ENCODE data around the gene BMERB1.
A peak's percentile ranks its signal among the peaks of the same experiment; 100 is the strongest.

The BMERB1 gene

GRCh38 chr16:15492091-15492740 is 57.8 kb downstream of the BMERB1 start:
- H3K4me2 ChIP-seq (ENCODE audit: insufficient read depth, low read length, poor library complexity, severe bottlenecking) = no peak overlapping the region

DNA sequence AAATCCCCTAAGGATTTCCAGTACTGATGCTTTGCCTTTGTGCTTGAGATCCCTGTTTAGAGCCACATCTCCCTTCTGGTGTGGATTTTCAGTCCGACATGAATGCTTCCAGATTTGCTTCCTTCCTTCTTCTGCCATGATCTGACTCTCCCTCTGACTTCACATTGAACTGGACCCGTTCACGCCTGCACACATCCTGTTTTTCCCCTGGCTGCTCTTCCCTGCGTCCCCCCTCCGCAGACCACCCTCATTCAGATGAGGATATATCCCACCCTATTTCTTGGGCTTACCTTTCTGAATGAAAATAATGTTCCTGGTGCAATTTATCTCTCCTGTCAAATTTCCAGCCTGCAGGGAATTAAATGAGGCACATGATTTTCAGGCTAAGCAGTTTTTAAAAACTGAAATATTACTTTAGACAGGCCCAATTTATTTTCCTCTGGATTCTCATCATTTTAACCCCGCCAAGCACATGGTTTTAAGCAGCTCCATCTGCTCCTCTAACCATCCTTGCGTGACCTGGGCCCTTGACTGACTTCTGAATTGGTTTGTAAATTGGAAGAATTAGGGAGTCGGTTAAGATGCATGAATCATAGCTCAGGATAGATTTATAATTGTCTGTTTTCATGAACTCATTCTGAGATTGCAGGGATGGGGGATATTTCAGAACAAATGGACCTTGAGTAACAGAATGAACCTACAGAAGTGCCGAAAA is 59.2 kb downstream of the BMERB1 start:
- no peak overlapping the region for H2BK5ac ChIP-seq (ENCODE audit: low read length)
- H3K4me3 ChIP-seq (ENCODE audit: low read length in 2 of 2) = no peak overlapping the region
- H3K9me3 ChIP-seq (replicated peaks in 1 of 2; ENCODE audit: control insufficient read depth in 2 of 2, insufficient read depth in 1 of 2, low read depth in 1 of 2, low read length in 2 of 2) = peaks cover 0 to 2% of the 10 kb centered on the region in 2 donors
- H4K91ac ChIP-seq (ENCODE audit: low read depth, low read length, poor library complexity) = no peak overlapping the region
- H2BK15ac ChIP-seq (ENCODE audit: low read length) = no peak overlapping the region
- no peak overlapping the region for H3K14ac ChIP-seq (ENCODE audit: low read length)
- peaks cover 1% of the 10 kb centered on the region for H3K79me1 ChIP-seq (ENCODE audit: low read depth, low read length)
- no peak for DNase-seq (ENCODE audit: low spot score)
- no peak overlapping the region for H3K23ac ChIP-seq (ENCODE audit: low read depth, low read length, poor library complexity)
- no peaks in the 10 kb centered on the region for H3K27me3 ChIP-seq (ENCODE audit: control insufficient read depth in 3 of 3, insufficient read depth in 3 of 3, low read depth in 1 of 3, low read length in 3 of 3)
- H3K4ac ChIP-seq (ENCODE audit: low read length) = no peak overlapping the region
- H2AK5ac ChIP-seq (ENCODE audit: low read depth, low read length) = no peak overlapping the region
- H2BK120ac ChIP-seq (ENCODE audit: low read depth, low read length) = no peak overlapping the region
- H3K27ac ChIP-seq (replicated peaks; ENCODE audit: low read length) = no peak overlapping the region
- H2AFZ ChIP-seq (ENCODE audit: low read length) = no peak overlapping the region
- peaks cover 0 to 4% of the 10 kb centered on the region in 2 donors for H3K4me1 ChIP-seq (ENCODE audit: control insufficient read depth in 2 of 2, insufficient read depth in 1 of 2, low read depth in 1 of 2, low read length in 2 of 2)
- no peak overlapping the region for H2BK12ac ChIP-seq (ENCODE audit: low read length)
- no peaks in the 10 kb centered on the region for H3K36me3 ChIP-seq (replicated peaks in 1 of 2; ENCODE audit: control insufficient read depth in 2 of 2, insufficient read depth in 2 of 2, low read length in 2 of 2)
- no CpG with 5 or more reads among the region's 9 CpGs for WGBS, 2 donors (ENCODE audit: extremely low coverage in 2 of 2, insufficient read length in 2 of 2, insufficient replicate concordance in 1 of 2)
- no peak overlapping the region for H4K8ac ChIP-seq (ENCODE audit: low read depth, low read length)
- no peak overlapping the region for H3K4me2 ChIP-seq (ENCODE audit: insufficient read depth, low read length, poor library complexity, severe bottlenecking)
- H3K9ac ChIP-seq (ENCODE audit: low read depth, low read length, poor library complexity) = no peak overlapping the region
- H3K18ac ChIP-seq (ENCODE audit: low read length) = no peak overlapping the region

More at GRCh38 chr16:15492091-15492740, 57.8 kb downstream of the BMERB1 start:
- Histone ChIP-seq H2BK15ac (ENCODE audit: low read length) (no peak overlapping the region), H3K36me3 (replicated peaks in 1 of 2; ENCODE audit: control insufficient read depth in 2 of 2, insufficient read depth in 2 of 2, low read length in 2 of 2) (no peaks in the 10 kb centered on the region), H3K18ac (ENCODE audit: low read length) (no peak overlapping the region), H3K9me3 (replicated peaks in 1 of 2; ENCODE audit: control insufficient read depth in 2 of 2, insufficient read depth in 1 of 2, low read depth in 1 of 2, low read length in 2 of 2) (peaks cover 0 to 2% of the 10 kb centered on the region in 2 donors), H3K79me1 (ENCODE audit: low read depth, low read length) (peaks cover 1% of the 10 kb centered on the region), H3K9ac (ENCODE audit: low read depth, low read length, poor library complexity) (no peak overlapping the region), H4K91ac (ENCODE audit: low read depth, low read length, poor library complexity) (no peak overlapping the region), H3K4ac (ENCODE audit: low read length) (no peak overlapping the region), H2BK120ac (ENCODE audit: low read depth, low read length) (no peak overlapping the region), H4K8ac (ENCODE audit: low read depth, low read length) (no peak overlapping the region), H2BK5ac (ENCODE audit: low read length) (no peak overlapping the region), H2BK12ac (ENCODE audit: low read length) (no peak overlapping the region), H3K27ac (replicated peaks; ENCODE audit: low read length) (no peak overlapping the region), H3K14ac (ENCODE audit: low read length) (no peak overlapping the region), H2AK5ac (ENCODE audit: low read depth, low read length) (no peak overlapping the region), H3K4me3 (ENCODE audit: low read length in 2 of 2) (no peak overlapping the region), H3K27me3 (ENCODE audit: control insufficient read depth in 3 of 3, insufficient read depth in 3 of 3, low read depth in 1 of 3, low read length in 3 of 3) (no peaks in the 10 kb centered on the region), H3K23ac (ENCODE audit: low read depth, low read length, poor library complexity) (no peak overlapping the region), H2AFZ (ENCODE audit: low read length) (no peak overlapping the region), H3K4me1 (ENCODE audit: control insufficient read depth in 2 of 2, insufficient read depth in 1 of 2, low read depth in 1 of 2, low read length in 2 of 2) (peaks cover 0 to 11% of the 10 kb centered on the region in 2 donors)
- DNase-seq (ENCODE audit: low spot score) = no peak
- WGBS, 2 donors (ENCODE audit: extremely low coverage in 2 of 2, insufficient read length in 2 of 2, insufficient replicate concordance in 1 of 2) = no CpG with 5 or more reads among the region's 8 CpGs

GRCh38 chr16:15494236-15494635 is 59.8 kb downstream of the BMERB1 start:
- H3K4me3 ChIP-seq (ENCODE audit: low read length in 2 of 2) = no peak overlapping the region
- no peak overlapping the region for H3K18ac ChIP-seq (ENCODE audit: low read length)
- DNase-seq (ENCODE audit: low spot score) = no peak
- H2AFZ ChIP-seq (ENCODE audit: low read length) = no peak overlapping the region
- no peak overlapping the region for H2BK12ac ChIP-seq (ENCODE audit: low read length)
- H3K79me1 ChIP-seq (ENCODE audit: low read depth, low read length) = peaks cover 1% of the 10 kb centered on the region
- no peak overlapping the region for H2AK5ac ChIP-seq (ENCODE audit: low read depth, low read length)
- no CpG with 5 or more reads among the region's 4 CpGs for WGBS, 2 donors (ENCODE audit: extremely low coverage in 2 of 2, insufficient read length in 2 of 2, insufficient replicate concordance in 1 of 2)
- H2BK5ac ChIP-seq (ENCODE audit: low read length) = no peak overlapping the region
- no peak overlapping the region for H2BK15ac ChIP-seq (ENCODE audit: low read length)
- no peak overlapping the region for H3K9ac ChIP-seq (ENCODE audit: low read depth, low read length, poor library complexity)
- H3K36me3 ChIP-seq (replicated peaks in 1 of 2; ENCODE audit: control insufficient read depth in 2 of 2, insufficient read depth in 2 of 2, low read length in 2 of 2) = no peaks in the 10 kb centered on the region
- peaks cover 0 to 7% of the 10 kb centered on the region in 2 donors for H3K4me1 ChIP-seq (ENCODE audit: control insufficient read depth in 2 of 2, insufficient read depth in 1 of 2, low read depth in 1 of 2, low read length in 2 of 2)
- no peak overlapping the region for H3K27ac ChIP-seq (replicated peaks; ENCODE audit: low read length)
- H4K91ac ChIP-seq (ENCODE audit: low read depth, low read length, poor library complexity) = no peak overlapping the region
- H2BK120ac ChIP-seq (ENCODE audit: low read depth, low read length) = no peak overlapping the region
- H3K27me3 ChIP-seq (ENCODE audit: control insufficient read depth in 3 of 3, insufficient read depth in 3 of 3, low read depth in 1 of 3, low read length in 3 of 3) = no peaks in the 10 kb centered on the region
- H3K4me2 ChIP-seq (ENCODE audit: insufficient read depth, low read length, poor library complexity, severe bottlenecking) = no peak overlapping the region
- no peak overlapping the region for H3K4ac ChIP-seq (ENCODE audit: low read length)
- H3K14ac ChIP-seq (ENCODE audit: low read length) = no peak overlapping the region
- H3K23ac ChIP-seq (ENCODE audit: low read depth, low read length, poor library complexity) = no peak overlapping the region
- peaks cover 0 to 2% of the 10 kb centered on the region in 2 donors for H3K9me3 ChIP-seq (replicated peaks in 1 of 2; ENCODE audit: control insufficient read depth in 2 of 2, insufficient read depth in 1 of 2, low read depth in 1 of 2, low read length in 2 of 2)
- H4K8ac ChIP-seq (ENCODE audit: low read depth, low read length) = no peak overlapping the region

DNA sequence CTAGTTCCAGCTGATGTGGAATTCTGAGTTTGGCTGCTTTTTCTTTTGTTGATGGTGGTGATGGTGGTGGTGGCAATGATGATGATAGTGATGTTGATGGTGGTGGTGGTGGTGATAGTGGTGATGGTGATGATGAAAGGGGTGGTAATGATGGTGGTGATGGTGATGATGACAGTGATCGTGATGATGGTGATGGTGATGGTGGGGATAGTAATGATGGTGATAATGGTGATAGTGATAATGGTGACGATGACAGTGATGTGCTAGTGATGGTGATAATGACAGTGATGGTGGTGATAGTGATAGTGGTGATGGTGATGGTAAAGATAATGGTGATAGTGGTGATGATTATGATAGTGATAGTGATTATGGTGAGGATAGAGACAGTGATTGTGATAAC is 61.5 kb downstream of the BMERB1 start:
- no CpG with 5 or more reads among the region's 2 CpGs for WGBS, 2 donors (ENCODE audit: extremely low coverage in 2 of 2, insufficient read length in 2 of 2, insufficient replicate concordance in 1 of 2)
- H2BK15ac ChIP-seq (ENCODE audit: low read length) = no peak overlapping the region
- no peaks in the 10 kb centered on the region for H3K27me3 ChIP-seq (ENCODE audit: control insufficient read depth in 3 of 3, insufficient read depth in 3 of 3, low read depth in 1 of 3, low read length in 3 of 3)
- H2AK5ac ChIP-seq (ENCODE audit: low read depth, low read length) = no peak overlapping the region
- H3K18ac ChIP-seq (ENCODE audit: low read length) = no peak overlapping the region
- no peak overlapping the region for H2BK120ac ChIP-seq (ENCODE audit: low read depth, low read length)
- H3K9ac ChIP-seq (ENCODE audit: low read depth, low read length, poor library complexity) = no peak overlapping the region
- H3K4me3 ChIP-seq (ENCODE audit: low read length in 2 of 2) = peak overlapping the region in 1 of 2 donors; percentile 53
- H2BK5ac ChIP-seq (ENCODE audit: low read length) = no peak overlapping the region
- no peak overlapping the region for H3K27ac ChIP-seq (replicated peaks; ENCODE audit: low read length)
- H3K4me1 ChIP-seq (ENCODE audit: control insufficient read depth in 2 of 2, insufficient read depth in 1 of 2, low read depth in 1 of 2, low read length in 2 of 2) = peaks cover 0 to 7% of the 10 kb centered on the region in 2 donors
- no peak overlapping the region for H3K4me2 ChIP-seq (ENCODE audit: insufficient read depth, low read length, poor library complexity, severe bottlenecking)
- H3K14ac ChIP-seq (ENCODE audit: low read length) = no peak overlapping the region
- H2AFZ ChIP-seq (ENCODE audit: low read length) = no peak overlapping the region
- no peak overlapping the region for H3K23ac ChIP-seq (ENCODE audit: low read depth, low read length, poor library complexity)
- H3K36me3 ChIP-seq (replicated peaks in 1 of 2; ENCODE audit: control insufficient read depth in 2 of 2, insufficient read depth in 2 of 2, low read length in 2 of 2) = no peaks in the 10 kb centered on the region
- H3K9me3 ChIP-seq (replicated peaks in 1 of 2; ENCODE audit: control insufficient read depth in 2 of 2, insufficient read depth in 1 of 2, low read depth in 1 of 2, low read length in 2 of 2) = peaks cover 0 to 2% of the 10 kb centered on the region in 2 donors
- no peaks in the 10 kb centered on the region for H3K79me1 ChIP-seq (ENCODE audit: low read depth, low read length)
- no peak for DNase-seq (ENCODE audit: low spot score)
- no peak overlapping the region for H2BK12ac ChIP-seq (ENCODE audit: low read length)
- H4K8ac ChIP-seq (ENCODE audit: low read depth, low read length) = no peak overlapping the region
- no peak overlapping the region for H4K91ac ChIP-seq (ENCODE audit: low read depth, low read length, poor library complexity)
- no peak overlapping the region for H3K4ac ChIP-seq (ENCODE audit: low read length)

Data from neuronal stem cell (in vitro differentiated cells).